Activated naive CD4-positive, alpha-beta T cell treated with anti-CD3 and anti-CD28 coated beads, Interleukin-2, amount 10 ng/mL, durations not matched to agents 7 days and 5 days (primary cell): ENCODE results near the gene DACH1.

Experiments used
- CTCF ChIA-PET: fragments of 350-600 bp; sonication (Branson Sonifier 250); formaldehyde crosslinking; loops from one replicate; lab custom pipeline; 2021; ENCODE audit warnings: antibody characterized with exemption; lab: Charles Lee
- DNase-seq: peaks from one replicate; pipeline ENCODE4 v3.0.0-alpha.2; 2020
- H3K27ac Mint-ChIP-seq: one replicate; pipeline ENCODE4 v1.8.0; 2021; ENCODE audit warnings: mild to moderate bottlenecking, moderate library complexity, mixed read lengths
- H3K27me3 Mint-ChIP-seq: one replicate; pipeline ENCODE4 v1.8.0; 2021; ENCODE audit warnings: mild to moderate bottlenecking, mixed read lengths
- H3K36me3 Mint-ChIP-seq: one replicate; pipeline ENCODE4 v1.8.0; 2021; ENCODE audit warnings: mixed read lengths
- H3K4me1 Mint-ChIP-seq: one replicate; pipeline ENCODE4 v1.8.0; 2021; ENCODE audit warnings: mixed read lengths
- H3K4me3 Mint-ChIP-seq: one replicate; pipeline ENCODE4 v1.8.0; 2021; ENCODE audit warnings: mild to moderate bottlenecking, moderate library complexity, mixed read lengths
- H3K9me3 Mint-ChIP-seq: one replicate; pipeline ENCODE4 v1.8.0; 2021; ENCODE audit warnings: mixed read lengths

Gene DACH1

GRCh38 chr13:71469626-71470025 is 397.4 kb downstream of the DACH1 start:
- no peak overlapping the region for H3K4me3 Mint-ChIP-seq
- no peak overlapping the region for H3K27ac Mint-ChIP-seq
- H3K27me3 Mint-ChIP-seq = no peaks in the 10 kb centered on the region
- no peak for DNase-seq
- no peaks in the 10 kb centered on the region for H3K9me3 Mint-ChIP-seq
- CTCF ChIA-PET = no interaction called here
- no peaks in the 10 kb centered on the region for H3K4me1 Mint-ChIP-seq
- H3K36me3 Mint-ChIP-seq = no peaks in the 10 kb centered on the region

GRCh38 chr13:71464686-71465085 is 402.3 kb downstream of the DACH1 start:
- H3K27ac Mint-ChIP-seq = no peak overlapping the region
- DNase-seq = no peak
- no peaks in the 10 kb centered on the region for H3K9me3 Mint-ChIP-seq
- H3K27me3 Mint-ChIP-seq = no peaks in the 10 kb centered on the region
- no peaks in the 10 kb centered on the region for H3K36me3 Mint-ChIP-seq
- CTCF ChIA-PET = no interaction called here
- no peaks in the 10 kb centered on the region for H3K4me1 Mint-ChIP-seq
- no peak overlapping the region for H3K4me3 Mint-ChIP-seq

GRCh38 chr13:71461892-71462291 is 405.1 kb downstream of the DACH1 start:
- Mint-ChIP-seq H3K27ac (no peak overlapping the region), H3K27me3 (no peaks in the 10 kb centered on the region), H3K4me1 (no peaks in the 10 kb centered on the region), H3K4me3 (no peak overlapping the region), H3K36me3 (no peaks in the 10 kb centered on the region), H3K9me3 (no peaks in the 10 kb centered on the region)
- CTCF ChIA-PET = no interaction called here
- DNase-seq = no peak

GRCh38 chr13:71460211-71460610 is 406.8 kb downstream of the DACH1 start:
- H3K27me3 Mint-ChIP-seq = no peaks in the 10 kb centered on the region
- no peak overlapping the region for H3K4me3 Mint-ChIP-seq
- no peak overlapping the region for H3K27ac Mint-ChIP-seq
- H3K4me1 Mint-ChIP-seq = no peaks in the 10 kb centered on the region
- H3K9me3 Mint-ChIP-seq = no peaks in the 10 kb centered on the region
- CTCF ChIA-PET = no interaction called here
- no peaks in the 10 kb centered on the region for H3K36me3 Mint-ChIP-seq
- DNase-seq = no peak

GRCh38 chr13:71459708-71460107 is 407.3 kb downstream of the DACH1 start:
- Mint-ChIP-seq H3K4me1 (no peaks in the 10 kb centered on the region), H3K27me3 (no peaks in the 10 kb centered on the region), H3K4me3 (no peak overlapping the region), H3K36me3 (no peaks in the 10 kb centered on the region), H3K27ac (no peak overlapping the region), H3K9me3 (no peaks in the 10 kb centered on the region)
- no peak for DNase-seq
- CTCF ChIA-PET = no interaction called here

GRCh38 chr13:71457645-71458044 is 409.4 kb downstream of the DACH1 start:
- H3K4me1 Mint-ChIP-seq = no peaks in the 10 kb centered on the region
- CTCF ChIA-PET = no interaction called here
- H3K4me3 Mint-ChIP-seq = no peak overlapping the region
- no peaks in the 10 kb centered on the region for H3K36me3 Mint-ChIP-seq
- no peaks in the 10 kb centered on the region for H3K9me3 Mint-ChIP-seq
- DNase-seq = no peak
- H3K27ac Mint-ChIP-seq = no peak overlapping the region
- no peaks in the 10 kb centered on the region for H3K27me3 Mint-ChIP-seq

GRCh38 chr13:71456136-71456535 is 410.9 kb downstream of the DACH1 start:
- Mint-ChIP-seq H3K36me3 (no peaks in the 10 kb centered on the region), H3K9me3 (no peaks in the 10 kb centered on the region), H3K27me3 (no peaks in the 10 kb centered on the region), H3K4me3 (no peak overlapping the region), H3K4me1 (no peaks in the 10 kb centered on the region), H3K27ac (no peak overlapping the region)
- DNase-seq = no peak
- CTCF ChIA-PET = no interaction called here

- H3K9me3 Mint-ChIP-seq = no peaks in the 10 kb centered on the region
- no peak for DNase-seq
- CTCF ChIA-PET = no interaction called here
- no peak overlapping the region for H3K27ac Mint-ChIP-seq
- H3K27me3 Mint-ChIP-seq = no peaks in the 10 kb centered on the region
- H3K4me1 Mint-ChIP-seq = no peaks in the 10 kb centered on the region
- H3K36me3 Mint-ChIP-seq = no peaks in the 10 kb centered on the region
- H3K4me3 Mint-ChIP-seq = no peak overlapping the region
These were observed 412.5 kb downstream of the DACH1 start for GRCh38 chr13:71454509-71454908.

- no peaks in the 10 kb centered on the region for H3K36me3 Mint-ChIP-seq
- no peak for DNase-seq
- no peak overlapping the region for H3K4me3 Mint-ChIP-seq
- no peak overlapping the region for H3K27ac Mint-ChIP-seq
- H3K4me1 Mint-ChIP-seq = no peaks in the 10 kb centered on the region
- CTCF ChIA-PET = no interaction called here
- no peaks in the 10 kb centered on the region for H3K27me3 Mint-ChIP-seq
- H3K9me3 Mint-ChIP-seq = no peaks in the 10 kb centered on the region
These were observed 418.8 kb downstream of the DACH1 start for GRCh38 chr13:71448080-71448630.

- no peaks in the 10 kb centered on the region for H3K4me1 Mint-ChIP-seq
- no peaks in the 10 kb centered on the region for H3K27me3 Mint-ChIP-seq
- H3K27ac Mint-ChIP-seq = no peak overlapping the region
- no peak overlapping the region for H3K4me3 Mint-ChIP-seq
- H3K36me3 Mint-ChIP-seq = no peaks in the 10 kb centered on the region
- no peak for DNase-seq
- CTCF ChIA-PET = no interaction called here
- no peaks in the 10 kb centered on the region for H3K9me3 Mint-ChIP-seq
These were observed 429.3 kb downstream of the DACH1 start for GRCh38 chr13:71437704-71438103.

GRCh38 chr13:71430681-71431080 is 436.3 kb downstream of the DACH1 start:
- no peak overlapping the region for H3K4me3 Mint-ChIP-seq
- H3K9me3 Mint-ChIP-seq = no peaks in the 10 kb centered on the region
- H3K27ac Mint-ChIP-seq = no peak overlapping the region
- H3K4me1 Mint-ChIP-seq = no peaks in the 10 kb centered on the region
- CTCF ChIA-PET = no interaction called here
- no peaks in the 10 kb centered on the region for H3K27me3 Mint-ChIP-seq
- no peak for DNase-seq
- H3K36me3 Mint-ChIP-seq = no peaks in the 10 kb centered on the region

GRCh38 chr13:71417205-71417604 is 449.8 kb downstream of the DACH1 start:
- CTCF ChIA-PET = no interaction called here
- no peak for DNase-seq
- H3K4me3 Mint-ChIP-seq = no peak overlapping the region
- H3K9me3 Mint-ChIP-seq = no peaks in the 10 kb centered on the region
- H3K36me3 Mint-ChIP-seq = no peaks in the 10 kb centered on the region
- no peak overlapping the region for H3K27ac Mint-ChIP-seq
- no peaks in the 10 kb centered on the region for H3K27me3 Mint-ChIP-seq
- H3K4me1 Mint-ChIP-seq = no peaks in the 10 kb centered on the region

GRCh38 chr13:71412231-71412630 is 454.8 kb downstream of the DACH1 start:
- DNase-seq = no peak
- Mint-ChIP-seq H3K36me3 (no peaks in the 10 kb centered on the region), H3K27ac (no peak overlapping the region), H3K4me3 (no peak overlapping the region), H3K27me3 (no peaks in the 10 kb centered on the region), H3K4me1 (no peaks in the 10 kb centered on the region), H3K9me3 (no peaks in the 10 kb centered on the region)
- CTCF ChIA-PET = no interaction called here

- DNase-seq = no peak
- H3K27ac Mint-ChIP-seq = no peak overlapping the region
- no peaks in the 10 kb centered on the region for H3K9me3 Mint-ChIP-seq
- CTCF ChIA-PET = no interaction called here
- H3K27me3 Mint-ChIP-seq = no peaks in the 10 kb centered on the region
- no peaks in the 10 kb centered on the region for H3K4me1 Mint-ChIP-seq
- no peaks in the 10 kb centered on the region for H3K36me3 Mint-ChIP-seq
- H3K4me3 Mint-ChIP-seq = no peak overlapping the region
These were observed 458.6 kb downstream of the DACH1 start for GRCh38 chr13:71408416-71408815.

GRCh38 chr13:71399631-71400215 is 467.3 kb downstream of the DACH1 start:
- no peak overlapping the region for H3K4me3 Mint-ChIP-seq
- H3K36me3 Mint-ChIP-seq = no peaks in the 10 kb centered on the region
- H3K4me1 Mint-ChIP-seq = no peaks in the 10 kb centered on the region
- CTCF ChIA-PET = no interaction called here
- H3K27ac Mint-ChIP-seq = no peak overlapping the region
- no peak for DNase-seq
- no peaks in the 10 kb centered on the region for H3K9me3 Mint-ChIP-seq
- no peaks in the 10 kb centered on the region for H3K27me3 Mint-ChIP-seq

- Mint-ChIP-seq H3K27me3 (no peaks in the 10 kb centered on the region), H3K27ac (no peak overlapping the region), H3K9me3 (no peaks in the 10 kb centered on the region), H3K4me1 (no peaks in the 10 kb centered on the region), H3K4me3 (no peak overlapping the region), H3K36me3 (no peaks in the 10 kb centered on the region)
- CTCF ChIA-PET = no interaction called here
- DNase-seq = no peak
These were observed 470.9 kb downstream of the DACH1 start for GRCh38 chr13:71396149-71396548.
